Ovary (tissue), 9 donors: Measurements from ENCODE around the gene CMC1. TPM values are rescaled to one million over a fixed set of nuclear protein-coding genes. Genes with fewer than 3 reads are reported as not detected.

Experiments
- DNase-seq, 5 donors: peaks; one replicate each; pipeline ENCODE4 v3.0.0-alpha.2; 2019 to 2020
- H3K27ac ChIP-seq, 2 donors: fragments of 200-600 bp; one replicate each; pipeline versions ENCODE4 v1.5.1 to v1.8.0; 2019 to 2022
- H3K27me3 ChIP-seq: fragments of 200-600 bp; one replicate; pipeline ENCODE4 v1.8.0; 2022
- H3K36me3 ChIP-seq: fragments of 200-600 bp; sonication (generic); one replicate; pipeline ENCODE4 v1.5.1; 2019
- H3K4me1 ChIP-seq: one replicate; pipeline ENCODE4 v1.8.1; 2013; ENCODE audit warnings: mild to moderate bottlenecking, moderate library complexity; ENCODE audit not compliant: insufficient read depth
- H3K4me3 ChIP-seq: fragments of 200-600 bp; sonication (generic); one replicate; pipeline ENCODE4 v1.5.1; 2017
- H3K9me3 ChIP-seq, 2 donors: fragments of 200-600 bp in 1 of 2; sonication (generic) in 1 of 2; one replicate each; pipeline versions ENCODE4 v1.5.1 to v1.8.1; 2013 to 2019; ENCODE audit warnings: mild to moderate bottlenecking in 1 of 2, moderate library complexity in 1 of 2
- CTCF ChIP-seq, 3 donors: fragments of 450-650 bp in 2 of 3; fragments of 200-600 bp in 1 of 3; IDR thresholded peaks; one replicate each; pipeline versions ENCODE4 v1.5.1 to v1.8.0; 2016 to 2022; ENCODE audit warnings: antibody characterized with exemption in 3 of 3, mild to moderate bottlenecking in 1 of 3
- EP300 ChIP-seq: sonication (generic); formaldehyde crosslinking; IDR thresholded peaks from one replicate; pipeline ENCODE4 v1.6.1; 2017; ENCODE audit warnings: antibody characterized with exemption
- POLR2A ChIP-seq: fragments of 450-650 bp; IDR thresholded peaks from one replicate; pipeline ENCODE4 v1.6.1; 2017; ENCODE audit warnings: antibody characterized with exemption, mild to moderate bottlenecking, moderate library complexity
- WGBS, 3 donors: extraction: QIAGEN DNeasy Blood & Tissue Kit in 1 of 3; methylation state at CpG; one replicate each; pipeline versions ENCODE4 v1.1.5 to v1.1.7; 2013 to 2017; 5-methylcytosine and 5-hydroxymethylcytosine counted together
- intact Hi-C, 4 donors: fragments of 100-400 bp; cut with DNase I; formaldehyde crosslinking; loops; one replicate each; pipeline versions ENCODE4 v1.11.0 to v1.15.1; 2022 to 2023
- polyA plus RNA-seq, 2 donors: library from polyadenylated mRNA; stranded (reverse); fragments of 200-250 nt in 1 of 2; fragments of 350-450 nt in 1 of 2; fragmentation: Illumina TruSeq in 1 of 2; extraction: RNeasy Lipid Tissue Mini Kit (QIAGEN cat#74804) in 1 of 2; gene quantifications; one replicate each; pipeline ENCODE4 v1.2.3, GENCODE V29; 2013 to 2014
- total RNA-seq, 7 donors: library from RNA; depleted of rRNA in 2 of 7; stranded (reverse); fragments of >200 nt in 2 of 7; fragmentation: NEBNext Ultra II Directional in 3 of 7; extraction: Animal tissue kit (Norgen Biotek cat#: 25700) in 3 of 7; gene quantifications; one replicate each; pipeline versions ENCODE4 v1.1.0 to v1.2.4, GENCODE V29; 2016 to 2023
- donor health status: DM: no; HTN: no; CAD: no; lungs with moderate emphysema.
- donor health status: DM: no; HTN: no; CAD: no.
- donor health status: Bipolar disorder and iron deficiency.
- donor health status: DM: yes; HTN: yes; CAD: no.
- donor health status: DM: no; HTN: no; CAD: no.
- donor health status: DM: yes; HTN: yes; CAD: no.

The CMC1 gene
- total and polyA plus RNA-seq, 9 donors, result 10.3 to 22.2 (median 13.4) TPM

- Histone ChIP-seq H3K36me3 (no peaks in the 10 kb centered on the region), H3K9me3 (no peaks in the 10 kb centered on the region), H3K4me3 (no peak overlapping the region), H3K4me1 (peaks cover 2% of the 10 kb centered on the region), H3K27ac (no peak overlapping the region), H3K27me3 (no peaks in the 10 kb centered on the region)
- no peak for TF ChIP-seq POLR2A
- no peak for TF ChIP-seq CTCF (IDR thresholded peaks at IDR 0.05)
- TF ChIP-seq EP300, result no peak
- no peak for DNase-seq
- WGBS, 3 donors, result 56 to 81% (median 64%) methylated on average over 2 of the region's 2 CpGs
- intact Hi-C loops, result no loop called here
These were observed 37.5 kb downstream of the CMC1 start for GRCh38 chr3:28278918-28279317.

- intact Hi-C loops, result no loop called here
- no peaks in the 10 kb centered on the region for H3K36me3 ChIP-seq
- WGBS, 3 donors, result 15 to 22% (median 17%) methylated on average over 4 of the region's 4 CpGs
- H3K4me1 ChIP-seq, result peaks cover 2% of the 10 kb centered on the region
- no peak for DNase-seq
- no peaks in the 10 kb centered on the region for H3K27me3 ChIP-seq
- no peak overlapping the region for H3K4me3 ChIP-seq
- H3K27ac ChIP-seq, result no peak overlapping the region
- TF ChIP-seq EP300 (no peak), POLR2A (no peak), CTCF (IDR thresholded peaks at IDR 0.05) (no peak)
- no peaks in the 10 kb centered on the region for H3K9me3 ChIP-seq
These were observed 38.4 kb downstream of the CMC1 start for GRCh38 chr3:28279770-28280169.

GRCh38 chr3:28280781-28281180 lies 39.4 kb downstream of the CMC1 start:
- no peaks in the 10 kb centered on the region for H3K27me3 ChIP-seq

GRCh38 chr3:28286595-28286994 lies 45.2 kb downstream of the CMC1 start:
- Histone ChIP-seq H3K36me3 (no peaks in the 10 kb centered on the region), H3K9me3 (no peaks in the 10 kb centered on the region), H3K4me3 (no peak overlapping the region), H3K27me3 (no peaks in the 10 kb centered on the region), H3K4me1 (no peaks in the 10 kb centered on the region), H3K27ac (no peak overlapping the region)
- DNase-seq, result no peak
- intact Hi-C loops, result no loop called here
- TF ChIP-seq EP300 (no peak), POLR2A (no peak), CTCF (IDR thresholded peaks at IDR 0.05) (no peak)

More at GRCh38 chr3:28280781-28281180, 39.4 kb downstream of the CMC1 start:
- no peak overlapping the region for H3K27ac ChIP-seq
- no peak overlapping the region for H3K4me3 ChIP-seq
- no peaks in the 10 kb centered on the region for H3K9me3 ChIP-seq
- no peaks in the 10 kb centered on the region for H3K36me3 ChIP-seq
- DNase-seq, result no peak
- WGBS, 3 donors, result 94 to 97% (median 96%) methylated on average over 3 of the region's 3 CpGs
- intact Hi-C loops, result no loop called here
- no peak for TF ChIP-seq POLR2A
- no peak for TF ChIP-seq EP300
- TF ChIP-seq CTCF (IDR thresholded peaks at IDR 0.05), result no peak
- peaks cover 2% of the 10 kb centered on the region for H3K4me1 ChIP-seq

- intact Hi-C loops, result no loop called here
These were observed 45.6 kb downstream of the CMC1 start for GRCh38 chr3:28287046-28287445.

More at GRCh38 chr3:28287046-28287445, 45.6 kb downstream of the CMC1 start:
- Histone ChIP-seq H3K4me3 (no peak overlapping the region), H3K9me3 (no peaks in the 10 kb centered on the region), H3K27me3 (no peaks in the 10 kb centered on the region), H3K4me1 (no peaks in the 10 kb centered on the region), H3K27ac (no peak overlapping the region), H3K36me3 (no peaks in the 10 kb centered on the region)
- no peak for DNase-seq
- 93 to 97% (median 95%) methylated on average over 2 of the region's 2 CpGs for WGBS, 3 donors
- TF ChIP-seq POLR2A, result no peak
- no peak for TF ChIP-seq CTCF (IDR thresholded peaks at IDR 0.05)
